ENCODE results near the gene ARHGAP31.
"Not testable (repeated sequence)": the region's sequence is repeated elsewhere in the genome, so short reads cannot be mapped to it uniquely, and the experiment has no call there.

The ARHGAP31 gene

GRCh38 chr3:119305286-119305685, 11.1 kb downstream of the ARHGAP31 start:
- H3K4me1 Mint-ChIP-seq = peaks cover 54% of the 10 kb centered on the region
- H3K4me3 Mint-ChIP-seq = no peak overlapping the region
- ATAC-seq = no peak
- peak overlapping the region; percentile 48 for H3K27ac Mint-ChIP-seq
- H3K36me3 Mint-ChIP-seq = peaks cover 24% of the 10 kb centered on the region
- no peaks in the 10 kb centered on the region for H3K9me3 Mint-ChIP-seq
- no peaks in the 10 kb centered on the region for H3K27me3 Mint-ChIP-seq

GRCh38 chr3:119306378-119306777, 12.2 kb downstream of the ARHGAP31 start:
- peaks cover 31% of the 10 kb centered on the region for H3K36me3 Mint-ChIP-seq
- H3K27me3 Mint-ChIP-seq, ATAC-seq, H3K27ac Mint-ChIP-seq, H3K4me3 Mint-ChIP-seq, H3K9me3 Mint-ChIP-seq: not testable (repeated sequence)
- peaks cover 49% of the 10 kb centered on the region for H3K4me1 Mint-ChIP-seq

GRCh38 chr3:119308355-119308754, 14.2 kb downstream of the ARHGAP31 start:
- Mint-ChIP-seq H3K4me1 (peaks cover 36% of the 10 kb centered on the region), H3K36me3 (peaks cover 38% of the 10 kb centered on the region), H3K9me3 (no peaks in the 10 kb centered on the region), H3K27ac (no peak overlapping the region), H3K27me3 (no peaks in the 10 kb centered on the region), H3K4me3 (no peak overlapping the region)
- no peak for ATAC-seq

GRCh38 chr3:119309591-119309990, 15.4 kb downstream of the ARHGAP31 start:
- ATAC-seq = no peak
- Mint-ChIP-seq H3K4me3 (no peak overlapping the region), H3K9me3 (no peaks in the 10 kb centered on the region), H3K4me1 (peaks cover 23% of the 10 kb centered on the region), H3K36me3 (peaks cover 38% of the 10 kb centered on the region), H3K27ac (no peak overlapping the region), H3K27me3 (no peaks in the 10 kb centered on the region)

GRCh38 chr3:119310071-119310470, 15.9 kb downstream of the ARHGAP31 start:
- Mint-ChIP-seq H3K27ac (no peak overlapping the region), H3K36me3 (peaks cover 38% of the 10 kb centered on the region), H3K4me1 (peaks cover 22% of the 10 kb centered on the region), H3K27me3 (no peaks in the 10 kb centered on the region), H3K4me3 (no peak overlapping the region), H3K9me3 (no peaks in the 10 kb centered on the region)
- no peak for ATAC-seq

- peaks cover 24% of the 10 kb centered on the region for H3K4me1 Mint-ChIP-seq
- H3K27me3 Mint-ChIP-seq = no peaks in the 10 kb centered on the region
- no peak for ATAC-seq
- H3K27ac Mint-ChIP-seq = no peak overlapping the region
- no peak overlapping the region for H3K4me3 Mint-ChIP-seq
- peaks cover 38% of the 10 kb centered on the region for H3K36me3 Mint-ChIP-seq
- H3K9me3 Mint-ChIP-seq = no peaks in the 10 kb centered on the region
Observed at GRCh38 chr3:119311081-119311925, 17.1 kb downstream of the ARHGAP31 start.

- peaks cover 26% of the 10 kb centered on the region for H3K4me1 Mint-ChIP-seq
- no peaks in the 10 kb centered on the region for H3K9me3 Mint-ChIP-seq
- peaks cover 29% of the 10 kb centered on the region for H3K36me3 Mint-ChIP-seq
- no peak overlapping the region for H3K4me3 Mint-ChIP-seq
- no peak overlapping the region for H3K27ac Mint-ChIP-seq
- no peak for ATAC-seq
- H3K27me3 Mint-ChIP-seq = no peaks in the 10 kb centered on the region
Observed at GRCh38 chr3:119313461-119313860, 19.3 kb downstream of the ARHGAP31 start.

GRCh38 chr3:119314821-119315220, 20.6 kb downstream of the ARHGAP31 start:
- Mint-ChIP-seq H3K36me3 (peaks cover 21% of the 10 kb centered on the region), H3K27ac (no peak overlapping the region), H3K9me3 (no peaks in the 10 kb centered on the region)

GRCh38 chr3:119315600-119316312, 21.6 kb downstream of the ARHGAP31 start:
- Mint-ChIP-seq H3K27me3 (no peaks in the 10 kb centered on the region), H3K9me3 (no peaks in the 10 kb centered on the region), H3K27ac (peak overlapping the region; percentile 50), H3K4me1 (peaks cover 38% of the 10 kb centered on the region), H3K4me3 (no peak overlapping the region), H3K36me3 (peaks cover 24% of the 10 kb centered on the region)
- ATAC-seq = no peak

More at GRCh38 chr3:119314821-119315220, 20.6 kb downstream of the ARHGAP31 start:
- no peak for ATAC-seq
- no peak overlapping the region for H3K4me3 Mint-ChIP-seq
- peaks cover 29% of the 10 kb centered on the region for H3K4me1 Mint-ChIP-seq
- no peaks in the 10 kb centered on the region for H3K27me3 Mint-ChIP-seq

- no peak for ATAC-seq
- Mint-ChIP-seq H3K27me3 (no peaks in the 10 kb centered on the region), H3K4me3 (no peak overlapping the region), H3K27ac (peak overlapping the region; percentile 50), H3K9me3 (no peaks in the 10 kb centered on the region), H3K4me1 (peaks cover 38% of the 10 kb centered on the region), H3K36me3 (peaks cover 22% of the 10 kb centered on the region)
Observed at GRCh38 chr3:119316313-119316670, 22.1 kb downstream of the ARHGAP31 start.

- Mint-ChIP-seq H3K36me3 (peaks cover 13% of the 10 kb centered on the region), H3K4me3 (no peak overlapping the region), H3K27ac (no peak overlapping the region), H3K9me3 (no peaks in the 10 kb centered on the region), H3K4me1 (peaks cover 55% of the 10 kb centered on the region), H3K27me3 (no peaks in the 10 kb centered on the region)
- no peak for ATAC-seq
Observed at GRCh38 chr3:119318876-119319275, 24.7 kb downstream of the ARHGAP31 start.

GRCh38 chr3:119319311-119319710, 25.1 kb downstream of the ARHGAP31 start:
- no peak for ATAC-seq
- H3K9me3 Mint-ChIP-seq = no peaks in the 10 kb centered on the region
- H3K27me3 Mint-ChIP-seq = no peaks in the 10 kb centered on the region
- H3K36me3 Mint-ChIP-seq = peaks cover 9% of the 10 kb centered on the region
- H3K27ac Mint-ChIP-seq = peak overlapping the region; percentile 90
- no peak overlapping the region for H3K4me3 Mint-ChIP-seq
- peaks cover 60% of the 10 kb centered on the region for H3K4me1 Mint-ChIP-seq

GRCh38 chr3:119320785-119321184, 26.6 kb downstream of the ARHGAP31 start:
- not testable (repeated sequence) for H3K9me3 Mint-ChIP-seq, H3K4me3 Mint-ChIP-seq, ATAC-seq, H3K27me3 Mint-ChIP-seq, H3K36me3 Mint-ChIP-seq
- Mint-ChIP-seq H3K4me1 (peaks cover 72% of the 10 kb centered on the region), H3K27ac (peak overlapping the region; percentile 90)

GRCh38 chr3:119322021-119322834, 28.0 kb downstream of the ARHGAP31 start:
- Mint-ChIP-seq H3K36me3 (peaks cover 7% of the 10 kb centered on the region), H3K27me3 (no peaks in the 10 kb centered on the region), H3K9me3 (no peaks in the 10 kb centered on the region), H3K27ac (peak overlapping the region; percentile 90), H3K4me3 (peak overlapping the region; percentile 89), H3K4me1 (peaks cover 80% of the 10 kb centered on the region)
- peak; percentile 66 for ATAC-seq
